ENCODE results near the gene GNAT2. TPM values are rescaled to one million over a fixed set of nuclear protein-coding genes. Genes with fewer than 3 reads are reported as not detected.

GNAT2 gene
- total RNA-seq, 1 experiment from 2014 or later, result 0.20 TPM

DNA sequence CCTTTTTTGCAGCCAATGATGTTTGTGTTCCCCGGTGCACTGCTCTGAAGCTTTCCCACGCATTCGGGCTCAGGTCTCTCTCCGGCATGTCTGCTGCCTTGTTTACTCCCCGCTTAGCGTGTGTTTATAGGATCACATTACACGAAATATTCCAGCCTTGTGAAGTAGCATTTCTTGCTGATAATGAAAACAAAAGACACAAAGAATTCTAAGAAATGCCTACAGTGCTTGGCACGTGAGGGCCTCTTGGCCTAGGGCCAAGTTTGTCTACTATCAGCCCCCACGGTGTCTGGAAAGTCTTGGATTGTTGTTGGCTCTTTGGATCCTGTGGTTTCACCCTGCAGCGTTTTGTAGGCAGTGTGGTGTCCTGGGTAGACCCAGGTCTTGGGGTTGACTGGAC, 25.3 kb upstream of the GNAT2 start:
- Histone ChIP-seq H3K14ac (ENCODE audit: insufficient read depth, low read length) (no peak overlapping the region), H3K56ac (ENCODE audit: insufficient read length, low read depth, low read length) (no peak overlapping the region), H2BK5ac (ENCODE audit: insufficient read length, low read length) (no peak overlapping the region), H3K23me2 (ENCODE audit: insufficient read length, low read depth, low read length, poor library complexity, severe bottlenecking) (no peaks in the 10 kb centered on the region), H3K9me3 (ENCODE audit: control insufficient read depth, low read depth, low read length) (no peaks in the 10 kb centered on the region), H3K4me2 (ENCODE audit: insufficient read depth, insufficient read length, low read length) (no peak overlapping the region), H2BK12ac (ENCODE audit: insufficient read length, low read depth, low read length) (no peak overlapping the region), H3K4ac (ENCODE audit: low read depth, low read length) (no peak overlapping the region), H3K27ac (ENCODE audit: insufficient read length, low read depth, low read length) (no peak overlapping the region), H3K79me1 (ENCODE audit: insufficient read depth, low read depth, low read length, poor library complexity, severe bottlenecking) (no peaks in the 10 kb centered on the region), H4K91ac (ENCODE audit: insufficient read length, low read depth, low read length) (no peak overlapping the region), H2BK20ac (ENCODE audit: low read depth, low read length, poor library complexity, severe bottlenecking) (no peak overlapping the region), H4K8ac (replicated peaks; ENCODE audit: insufficient read length, low read depth, low read length) (no peak overlapping the region), H3K4me1 (ENCODE audit: insufficient read depth, low read length) (no peaks in the 10 kb centered on the region), H4K20me1 (ENCODE audit: control insufficient read depth, insufficient read depth, insufficient read length) (no peaks in the 10 kb centered on the region), H3T11ph (ENCODE audit: low read length) (no peak overlapping the region), H4K5ac (ENCODE audit: insufficient read length, low read depth, low read length) (no peak overlapping the region), H2AFZ (ENCODE audit: low read length) (no peak overlapping the region), H3K79me2 (ENCODE audit: insufficient read depth, low read length) (no peaks in the 10 kb centered on the region), H3K9ac (ENCODE audit: extremely low read depth, insufficient read length, low read length) (no peak overlapping the region), H2BK15ac (ENCODE audit: low read depth, low read length) (no peak overlapping the region), H2AK5ac (ENCODE audit: insufficient read length, low read length) (no peak overlapping the region), H3K18ac (ENCODE audit: insufficient read length, low read depth, low read length) (no peak overlapping the region), H3K23ac (ENCODE audit: insufficient read length, low read depth, low read length) (no peak overlapping the region), H2BK120ac (ENCODE audit: low read depth, low read length, poor library complexity, severe bottlenecking) (no peak overlapping the region), H3K27me3 (ENCODE audit: insufficient read depth, low read length) (no peaks in the 10 kb centered on the region)
- DNase-seq, result no peak
- H3K4me1 Mint-ChIP-seq, result peaks cover 11 to 14% of the 10 kb centered on the region in 2 experiments
- WGBS (ENCODE audit: extremely low coverage, insufficient read length, low lambda C conversion rate), result no CpG with 5 or more reads among the region's 10 CpGs
- no peak overlapping the region for H3K4me3 Mint-ChIP-seq
- no peaks in the 10 kb centered on the region; a peak in 2 of 7 replicates for H3K36me3 Mint-ChIP-seq (ENCODE audit: insufficient read depth in 1 of 3, low read depth in 3 of 3)
- H3K9me3 Mint-ChIP-seq, result peaks cover 5 to 13% of the 10 kb centered on the region in 2 experiments
- TF ChIP-seq, protein P1, sequence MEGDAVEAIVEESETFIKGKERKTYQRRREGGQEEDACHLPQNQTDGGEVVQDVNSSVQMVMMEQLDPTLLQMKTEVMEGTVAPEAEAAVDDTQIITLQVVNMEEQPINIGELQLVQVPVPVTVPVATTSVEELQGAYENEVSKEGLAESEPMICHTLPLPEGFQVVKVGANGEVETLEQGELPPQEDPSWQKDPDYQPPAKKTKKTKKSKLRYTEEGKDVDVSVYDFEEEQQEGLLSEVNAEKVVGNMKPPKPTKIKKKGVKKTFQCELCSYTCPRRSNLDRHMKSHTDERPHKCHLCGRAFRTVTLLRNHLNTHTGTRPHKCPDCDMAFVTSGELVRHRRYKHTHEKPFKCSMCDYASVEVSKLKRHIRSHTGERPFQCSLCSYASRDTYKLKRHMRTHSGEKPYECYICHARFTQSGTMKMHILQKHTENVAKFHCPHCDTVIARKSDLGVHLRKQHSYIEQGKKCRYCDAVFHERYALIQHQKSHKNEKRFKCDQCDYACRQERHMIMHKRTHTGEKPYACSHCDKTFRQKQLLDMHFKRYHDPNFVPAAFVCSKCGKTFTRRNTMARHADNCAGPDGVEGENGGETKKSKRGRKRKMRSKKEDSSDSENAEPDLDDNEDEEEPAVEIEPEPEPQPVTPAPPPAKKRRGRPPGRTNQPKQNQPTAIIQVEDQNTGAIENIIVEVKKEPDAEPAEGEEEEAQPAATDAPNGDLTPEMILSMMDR (conservative IDR thresholded peaks at IDR 0.05), result no peak
- no peak overlapping the region for H3K27ac Mint-ChIP-seq
- H3K27me3 Mint-ChIP-seq (ENCODE audit: low read depth), result peaks cover 15% of the 10 kb centered on the region
